Activated B cell treated with CpG ODN at 0.5 μM for 24 hours (primary cell): Measurements from ENCODE around the gene PTPRD. TPM values are rescaled to one million over a fixed set of nuclear protein-coding genes. Genes with fewer than 3 reads are reported as not detected.

ENCODE experiments used
- ATAC-seq: fragments of 200-7000 bp; cut with Tn5 transposase; one replicate; pipeline ENCODE4 v1.10.0; 2021; ENCODE audit warnings: low read depth, mild to moderate bottlenecking, moderate library complexity
- CTCF ChIA-PET: fragments of 350-600 bp; sonication (Branson Sonifier 250); formaldehyde crosslinking; loops from one replicate; lab custom pipeline; 2021; ENCODE audit warnings: antibody characterized with exemption; lab: Charles Lee
- POLR2A ChIA-PET: fragments of 350-600 bp; sonication (Branson Sonifier 250); formaldehyde crosslinking; loops from one replicate; lab custom pipeline; 2021; ENCODE audit warnings: antibody characterized with exemption; lab: Charles Lee
- DNase-seq: peaks from one replicate; pipeline ENCODE4 v3.0.0; 2022
- H3K27ac Mint-ChIP-seq: one replicate; pipeline ENCODE4 v1.8.0; 2020; ENCODE audit warnings: mixed read lengths
- H3K27me3 Mint-ChIP-seq: one replicate; pipeline ENCODE4 v1.8.0; 2021; ENCODE audit warnings: mixed read lengths
- H3K36me3 Mint-ChIP-seq: one replicate; pipeline ENCODE4 v1.8.0; 2021; ENCODE audit warnings: low read depth, mixed read lengths
- H3K4me1 Mint-ChIP-seq: one replicate; pipeline ENCODE4 v1.8.0; 2021; ENCODE audit warnings: mixed read lengths
- H3K4me3 Mint-ChIP-seq: one replicate; pipeline ENCODE4 v1.8.0; 2020; ENCODE audit warnings: mild to moderate bottlenecking, mixed read lengths
- H3K9me3 Mint-ChIP-seq: one replicate; pipeline ENCODE4 v1.8.0; 2020; ENCODE audit warnings: mixed read lengths
- intact Hi-C: fragments of 100-400 bp; cut with micrococcal nuclease; formaldehyde crosslinking; loops from one replicate; pipeline ENCODE4 v1.15.1; 2024
- total RNA-seq: library from RNA; stranded (reverse); gene quantifications from 2 replicates; pipeline ENCODE4 v1.2.3, GENCODE V29; 2022
- TF ChIP-seq, protein P1 (sequence below): fragments of 200-600 bp; IDR thresholded peaks from one replicate; pipeline ENCODE4 v1.8.0; 2022; ENCODE audit warnings: antibody characterized with exemption, mild to moderate bottlenecking

PTPRD gene
- total RNA-seq, 1 donor from 2014 or later, result 0.04 TPM

DNA sequence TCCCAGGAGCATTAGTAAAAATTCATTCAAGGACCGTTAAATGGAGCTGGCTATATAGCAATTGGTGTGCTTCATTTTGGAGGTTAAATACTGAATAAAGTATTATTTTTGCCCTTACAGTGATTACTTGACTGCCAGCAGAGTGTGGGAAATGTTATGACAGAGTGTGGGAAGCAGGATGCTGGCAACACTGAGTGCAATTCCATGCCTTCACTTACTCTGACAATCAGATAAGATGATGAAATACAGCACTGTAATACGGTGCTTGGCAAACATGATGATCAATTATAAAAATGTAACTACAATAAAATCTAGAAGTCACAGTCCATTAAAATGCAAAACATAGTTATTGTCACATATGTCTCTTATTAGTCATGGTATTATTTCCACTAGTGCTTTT lies 651.3 kb downstream of the PTPRD start:
- intact Hi-C loops, result no loop called here
- no peak for ATAC-seq
- H3K4me1 Mint-ChIP-seq, result no peaks in the 10 kb centered on the region

GRCh38 chr9:9951556-9952160 lies 661.1 kb downstream of the PTPRD start:
- ChIA-PET CTCF (interaction anchor here (2.0 kb wide), 1 partner anchor 9 kb away, joined by 7 read pairs; no protein-coding TSS in a partner anchor), POLR2A (no interaction called here)
- no peak overlapping the region for H3K4me3 Mint-ChIP-seq
- H3K27me3 Mint-ChIP-seq, result peaks cover 2% of the 10 kb centered on the region
- DNase-seq, result no peak
- ATAC-seq, result no peak
- H3K27ac Mint-ChIP-seq, result no peak overlapping the region
- TF ChIP-seq, protein P1, sequence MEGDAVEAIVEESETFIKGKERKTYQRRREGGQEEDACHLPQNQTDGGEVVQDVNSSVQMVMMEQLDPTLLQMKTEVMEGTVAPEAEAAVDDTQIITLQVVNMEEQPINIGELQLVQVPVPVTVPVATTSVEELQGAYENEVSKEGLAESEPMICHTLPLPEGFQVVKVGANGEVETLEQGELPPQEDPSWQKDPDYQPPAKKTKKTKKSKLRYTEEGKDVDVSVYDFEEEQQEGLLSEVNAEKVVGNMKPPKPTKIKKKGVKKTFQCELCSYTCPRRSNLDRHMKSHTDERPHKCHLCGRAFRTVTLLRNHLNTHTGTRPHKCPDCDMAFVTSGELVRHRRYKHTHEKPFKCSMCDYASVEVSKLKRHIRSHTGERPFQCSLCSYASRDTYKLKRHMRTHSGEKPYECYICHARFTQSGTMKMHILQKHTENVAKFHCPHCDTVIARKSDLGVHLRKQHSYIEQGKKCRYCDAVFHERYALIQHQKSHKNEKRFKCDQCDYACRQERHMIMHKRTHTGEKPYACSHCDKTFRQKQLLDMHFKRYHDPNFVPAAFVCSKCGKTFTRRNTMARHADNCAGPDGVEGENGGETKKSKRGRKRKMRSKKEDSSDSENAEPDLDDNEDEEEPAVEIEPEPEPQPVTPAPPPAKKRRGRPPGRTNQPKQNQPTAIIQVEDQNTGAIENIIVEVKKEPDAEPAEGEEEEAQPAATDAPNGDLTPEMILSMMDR, result no peak
- no peaks in the 10 kb centered on the region for H3K9me3 Mint-ChIP-seq
- no peaks in the 10 kb centered on the region for H3K4me1 Mint-ChIP-seq
- intact Hi-C loops, result no loop called here
- H3K36me3 Mint-ChIP-seq, result no peaks in the 10 kb centered on the region

More for the DNA sequence above, 651.3 kb downstream of the PTPRD start:
- DNase-seq, result no peak
- Mint-ChIP-seq H3K27me3 (no peaks in the 10 kb centered on the region), H3K27ac (no peak overlapping the region), H3K36me3 (no peaks in the 10 kb centered on the region), H3K4me3 (no peak overlapping the region), H3K9me3 (no peaks in the 10 kb centered on the region)
- POLR2A ChIA-PET, result no interaction called here
- TF ChIP-seq, protein P1, result no peak
- CTCF ChIA-PET, result no interaction called here

- DNase-seq (no peak), ATAC-seq (no peak)
- no peaks in the 10 kb centered on the region for H3K4me1 Mint-ChIP-seq
- H3K4me3 Mint-ChIP-seq, result no peak overlapping the region
- no peaks in the 10 kb centered on the region for H3K36me3 Mint-ChIP-seq
- no peaks in the 10 kb centered on the region for H3K9me3 Mint-ChIP-seq
- ChIA-PET CTCF (interaction anchor here (2.0 kb wide), 1 partner anchor 8 kb away, joined by 7 read pairs; no protein-coding TSS in a partner anchor), POLR2A (no interaction called here)
- intact Hi-C loops, result no loop called here
- H3K27ac Mint-ChIP-seq, result no peak overlapping the region
- peaks cover 2% of the 10 kb centered on the region for H3K27me3 Mint-ChIP-seq
- TF ChIP-seq, protein P1, result no peak
Measured at GRCh38 chr9:9950813-9951212, 662.0 kb downstream of the PTPRD start.

DNA sequence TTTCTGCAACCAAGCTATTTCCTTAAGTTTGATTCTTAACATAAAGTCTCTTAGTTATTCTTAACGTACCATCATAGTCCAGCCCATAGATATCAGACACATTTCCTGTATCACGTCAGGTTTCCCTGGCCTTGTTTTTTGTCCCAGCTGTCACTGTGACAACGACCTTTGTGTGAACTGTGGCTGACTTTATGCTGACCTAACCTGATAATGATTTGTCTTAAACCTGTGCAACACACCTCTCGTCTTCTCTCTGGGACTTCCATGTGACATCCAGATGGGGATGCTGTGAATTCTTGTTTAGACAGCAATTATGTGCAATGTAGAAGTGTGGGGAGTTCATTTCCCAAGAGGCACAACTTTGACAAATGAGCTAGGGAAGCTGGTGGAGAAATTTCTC lies 662.8 kb downstream of the PTPRD start:
- H3K27me3 Mint-ChIP-seq, result peaks cover 2% of the 10 kb centered on the region
- H3K4me3 Mint-ChIP-seq, result no peak overlapping the region

GRCh38 chr9:9949368-9949767 lies 663.4 kb downstream of the PTPRD start:
- no peaks in the 10 kb centered on the region for H3K4me1 Mint-ChIP-seq
- CTCF ChIA-PET, result no interaction called here
- no peak for ATAC-seq
- H3K4me3 Mint-ChIP-seq, result no peak overlapping the region
- no peaks in the 10 kb centered on the region for H3K36me3 Mint-ChIP-seq
- DNase-seq, result no peak
- TF ChIP-seq, protein P1, result no peak
- H3K9me3 Mint-ChIP-seq, result no peaks in the 10 kb centered on the region
- POLR2A ChIA-PET, result no interaction called here
- H3K27ac Mint-ChIP-seq, result no peak overlapping the region
- H3K27me3 Mint-ChIP-seq, result peaks cover 2% of the 10 kb centered on the region
- intact Hi-C loops, result no loop called here

More for the DNA sequence above, 662.8 kb downstream of the PTPRD start:
- no peak overlapping the region for H3K27ac Mint-ChIP-seq
- TF ChIP-seq, protein P1, result no peak
- H3K4me1 Mint-ChIP-seq, result no peaks in the 10 kb centered on the region
- no peak for DNase-seq
- no peaks in the 10 kb centered on the region for H3K36me3 Mint-ChIP-seq
- POLR2A ChIA-PET, result no interaction called here
- intact Hi-C loops, result no loop called here
- CTCF ChIA-PET, result no interaction called here
- no peaks in the 10 kb centered on the region for H3K9me3 Mint-ChIP-seq
- no peak for ATAC-seq
